Upper lobe of left lung (tissue), 6 donors: Measurements from ENCODE around the gene TERB1. TPM values are rescaled to one million over a fixed set of nuclear protein-coding genes. Genes with fewer than 3 reads are reported as not detected.

Source experiments
- ATAC-seq, 2 donors: fragments of 200-7000 bp; cut with Tn5 transposase; one replicate each; pipeline ENCODE4 v1.9.1; 2022; ENCODE audit warnings: mild to moderate bottlenecking in 2 of 2, moderate library complexity in 2 of 2; ENCODE audit not compliant: low FRiP score in 2 of 2
- DNase-seq, 2 donors: peaks; one replicate each; pipeline ENCODE4 v3.0.0-alpha.2; 2019 to 2020
- H3K27ac ChIP-seq, 4 donors: fragments of 200-600 bp; sonication (generic); one replicate each; pipeline ENCODE4 v1.5.1; 2016 to 2019
- H3K27me3 ChIP-seq, 4 donors: fragments of 200-600 bp; sonication (generic); one replicate each; pipeline ENCODE4 v1.5.1; 2017 to 2019
- H3K36me3 ChIP-seq, 4 donors: fragments of 200-600 bp; sonication (generic); one replicate each; pipeline ENCODE4 v1.5.1; 2016 to 2019
- H3K4me1 ChIP-seq, 4 donors: fragments of 200-600 bp; sonication (generic); one replicate each; pipeline ENCODE4 v1.5.1; 2018 to 2019
- H3K4me3 ChIP-seq, 4 donors: fragments of 200-600 bp; sonication (generic); one replicate each; pipeline ENCODE4 v1.5.1; 2017 to 2019; ENCODE audit warnings: mild to moderate bottlenecking in 2 of 4, moderate library complexity in 1 of 4
- H3K9me3 ChIP-seq, 4 donors: fragments of 200-600 bp; sonication (generic); one replicate each; pipeline ENCODE4 v1.5.1; 2018 to 2019
- EP300 ChIP-seq, 4 donors: sonication (generic); formaldehyde crosslinking; IDR thresholded peaks; one replicate each; pipeline ENCODE4 v1.5.1; 2017; ENCODE audit warnings: antibody characterized with exemption in 4 of 4, control low read depth in 2 of 4
- POLR2A ChIP-seq, 4 donors: fragments of 450-650 bp; IDR thresholded peaks; one replicate each; pipeline ENCODE4 v1.5.1; 2016 to 2017; ENCODE audit warnings: antibody characterized with exemption in 4 of 4, mild to moderate bottlenecking in 2 of 4
- POLR2AphosphoS5 ChIP-seq, 2 donors: sonication (generic); formaldehyde crosslinking; IDR thresholded peaks; one replicate each; pipeline ENCODE4 v1.5.1; 2017; ENCODE audit warnings: antibody characterized with exemption in 2 of 2
- WGBS, 2 donors: methylation state at CpG; one replicate each; pipeline ENCODE4 v1.1.5; 2017 to 2018; 5-methylcytosine and 5-hydroxymethylcytosine counted together
- total RNA-seq, 6 donors: library from RNA; depleted of rRNA in 4 of 6; stranded (reverse); fragments of >200 nt in 4 of 6; gene quantifications; one replicate each; pipeline versions ENCODE4 v1.1.0 to v1.2.1, GENCODE V29; 2016 to 2021
- TF ChIP-seq, protein P1 (sequence below), 6 experiments: fragments of 450-650 bp in 4 of 6; fragments of 200-600 bp in 2 of 6; sonication (generic) in 2 of 6; IDR thresholded peaks; one replicate each; pipeline ENCODE4 v1.5.1; 2016 to 2019; ENCODE audit warnings: antibody characterized with exemption in 6 of 6
- donor health status: DM: no; HTN: no; CAD: no; lungs with moderate emphysema.
- donor health status: DM: no; HTN: yes; CAD: no; lungs with severe emphysema.

The TERB1 gene
- total RNA-seq, 6 donors from 2014 or later = 0.31 to 0.55 TPM; not detected in 4

DNA sequence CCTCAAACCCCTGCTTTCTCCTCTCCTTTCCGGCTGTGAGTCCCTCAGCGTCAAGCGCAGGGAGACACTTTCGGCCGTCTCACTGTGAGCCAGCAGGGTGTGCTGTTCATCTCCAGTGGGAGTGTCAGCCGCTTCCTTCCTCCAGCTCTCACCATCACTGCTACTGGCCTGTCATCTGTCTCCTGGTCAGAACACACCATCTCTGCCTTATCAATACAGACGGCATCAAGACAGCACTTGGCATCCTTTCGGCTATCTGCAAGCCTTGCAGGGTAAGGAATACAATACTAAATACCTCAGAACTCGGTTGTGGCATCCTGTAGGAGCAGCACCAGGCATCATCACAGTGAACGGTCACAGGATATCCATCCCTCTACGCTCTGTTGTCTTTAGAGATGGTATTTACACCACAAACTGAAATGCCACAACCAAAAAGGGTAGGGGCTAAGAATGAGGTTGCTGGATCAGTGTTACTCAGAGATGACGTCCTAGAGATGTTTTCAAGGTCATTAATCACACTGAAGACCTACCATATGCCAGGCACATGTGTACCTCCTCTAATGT lies 84.2 kb downstream of the TERB1 start:
- Histone ChIP-seq H3K27ac (peak overlapping the region in 1 of 4 donors; percentile 51), H3K4me3 (no peak overlapping the region), H3K27me3 (no peaks in the 10 kb centered on the region), H3K9me3 (no peaks in the 10 kb centered on the region), H3K4me1 (peaks cover 0 to 8% (median 3%) of the 10 kb centered on the region in 4 donors), H3K36me3 (peaks cover 0 to 21% (median 5%) of the 10 kb centered on the region in 4 donors)
- DNase-seq (peak in 1 of 2 donors; percentile 31), ATAC-seq (peak in 1 of 2 donors; percentile 77)
- TF ChIP-seq, protein P1, sequence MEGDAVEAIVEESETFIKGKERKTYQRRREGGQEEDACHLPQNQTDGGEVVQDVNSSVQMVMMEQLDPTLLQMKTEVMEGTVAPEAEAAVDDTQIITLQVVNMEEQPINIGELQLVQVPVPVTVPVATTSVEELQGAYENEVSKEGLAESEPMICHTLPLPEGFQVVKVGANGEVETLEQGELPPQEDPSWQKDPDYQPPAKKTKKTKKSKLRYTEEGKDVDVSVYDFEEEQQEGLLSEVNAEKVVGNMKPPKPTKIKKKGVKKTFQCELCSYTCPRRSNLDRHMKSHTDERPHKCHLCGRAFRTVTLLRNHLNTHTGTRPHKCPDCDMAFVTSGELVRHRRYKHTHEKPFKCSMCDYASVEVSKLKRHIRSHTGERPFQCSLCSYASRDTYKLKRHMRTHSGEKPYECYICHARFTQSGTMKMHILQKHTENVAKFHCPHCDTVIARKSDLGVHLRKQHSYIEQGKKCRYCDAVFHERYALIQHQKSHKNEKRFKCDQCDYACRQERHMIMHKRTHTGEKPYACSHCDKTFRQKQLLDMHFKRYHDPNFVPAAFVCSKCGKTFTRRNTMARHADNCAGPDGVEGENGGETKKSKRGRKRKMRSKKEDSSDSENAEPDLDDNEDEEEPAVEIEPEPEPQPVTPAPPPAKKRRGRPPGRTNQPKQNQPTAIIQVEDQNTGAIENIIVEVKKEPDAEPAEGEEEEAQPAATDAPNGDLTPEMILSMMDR (IDR thresholded peaks at IDR 0.05) = peak; percentile 25 to 53 (median 48)
- no peak for TF ChIP-seq POLR2AphosphoS5 (IDR thresholded peaks at IDR 0.05)
- WGBS, 2 donors = 47 to 56% methylated on average over 10 to 12 of the region's 12 CpGs

DNA sequence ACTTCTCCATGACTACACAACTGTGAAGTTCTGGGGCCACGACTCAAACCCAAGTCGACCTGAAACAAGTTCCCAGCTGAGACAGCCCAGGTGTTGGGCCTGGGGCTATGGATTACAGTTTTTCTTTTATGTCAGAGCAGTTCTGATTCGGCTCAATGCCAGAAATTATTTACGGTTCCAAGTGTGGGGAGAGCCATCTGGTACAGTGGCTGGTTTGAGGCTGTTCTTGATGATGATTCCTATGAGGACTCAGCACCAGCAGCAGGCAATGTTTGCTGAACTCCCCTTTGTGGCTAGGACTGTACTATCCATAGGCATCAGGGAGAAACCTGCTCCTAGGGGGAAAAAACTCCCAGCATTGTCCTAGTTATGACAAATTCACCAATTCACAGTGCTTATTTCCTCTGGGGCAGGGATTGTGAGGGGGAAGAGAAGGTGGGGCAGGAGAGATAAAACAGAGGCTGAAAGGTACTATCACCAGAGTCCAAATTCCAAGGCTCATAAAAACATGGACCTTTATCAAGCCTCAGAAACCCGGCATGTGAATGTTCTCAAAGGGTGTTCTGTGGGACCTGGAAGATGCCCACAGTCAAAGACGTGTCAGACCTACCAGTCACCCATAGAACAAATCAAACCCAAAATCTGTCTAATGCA lies 86.6 kb downstream of the TERB1 start:
- Histone ChIP-seq H3K9me3 (no peaks in the 10 kb centered on the region), H3K27me3 (no peaks in the 10 kb centered on the region), H3K4me1 (peaks cover 0 to 8% (median 3%) of the 10 kb centered on the region in 4 donors), H3K4me3 (no peak overlapping the region), H3K36me3 (peaks cover 0 to 8% (median 4%) of the 10 kb centered on the region in 4 donors), H3K27ac (no peak overlapping the region)
- ATAC-seq (no peak), DNase-seq (no peak)
- TF ChIP-seq POLR2AphosphoS5 (IDR thresholded peaks at IDR 0.05) (no peak), EP300 (IDR thresholded peaks at IDR 0.05) (no peak), POLR2A (IDR thresholded peaks at IDR 0.05) (no peak)
- TF ChIP-seq, protein P1 (IDR thresholded peaks at IDR 0.05) = no peak
- 68 to 80% methylated on average over 4 to 6 of the region's 6 CpGs for WGBS, 2 donors

DNA sequence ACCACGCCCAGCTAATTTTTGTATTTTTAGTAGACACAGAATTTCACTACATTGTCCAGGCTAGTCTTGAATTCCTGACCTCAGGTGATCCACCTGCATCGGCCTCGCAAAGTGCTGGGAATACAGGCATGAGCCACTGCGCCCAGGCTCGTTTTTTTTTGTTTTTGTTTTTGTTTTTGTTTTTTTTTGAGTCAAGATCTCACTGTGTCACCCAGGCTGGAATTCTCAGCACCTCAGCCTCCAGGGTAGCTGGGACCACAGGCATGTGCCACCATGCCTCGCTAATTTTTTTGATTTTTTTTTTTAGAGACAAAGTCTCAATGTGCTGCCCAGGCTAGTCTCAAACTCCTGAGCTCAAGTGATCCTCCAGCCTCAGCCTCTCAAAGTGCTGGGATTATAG lies 87.3 kb downstream of the TERB1 start:
- Histone ChIP-seq H3K27ac (no peak overlapping the region), H3K4me1 (peaks cover 0 to 8% (median 3%) of the 10 kb centered on the region in 4 donors), H3K27me3 (no peaks in the 10 kb centered on the region), H3K36me3 (peaks cover 0 to 8% (median 4%) of the 10 kb centered on the region in 4 donors), H3K4me3 (no peak overlapping the region), H3K9me3 (no peaks in the 10 kb centered on the region)
- DNase-seq (no peak), ATAC-seq (no peak)
- TF ChIP-seq POLR2A (IDR thresholded peaks at IDR 0.05) = no peak
- no peak for TF ChIP-seq EP300 (IDR thresholded peaks at IDR 0.05)
- TF ChIP-seq, protein P1 (IDR thresholded peaks at IDR 0.05) = no peak
- WGBS, 2 donors = 88 to 89% methylated on average over 6 of the region's 6 CpGs

DNA sequence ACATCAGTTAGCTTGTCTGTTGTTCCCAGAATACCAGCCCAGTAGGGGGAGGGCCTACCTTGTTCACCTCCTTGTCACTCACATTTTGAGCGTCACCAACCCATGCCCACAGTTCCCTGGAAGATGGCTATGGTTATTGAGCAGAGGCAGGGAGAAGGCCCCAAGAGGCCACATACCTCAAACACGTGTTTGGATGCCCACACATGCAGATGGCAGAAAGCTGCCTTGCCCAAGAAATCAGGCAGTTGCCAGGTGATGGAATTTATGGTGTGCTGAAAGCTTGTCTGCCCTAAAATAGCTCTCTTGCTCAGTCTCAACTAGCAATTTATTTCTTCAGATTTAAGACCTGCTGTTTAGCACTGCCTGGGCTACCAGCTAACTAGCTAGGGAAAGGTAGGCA lies 88.3 kb downstream of the TERB1 start:
- WGBS, 2 donors = 72 to 80% methylated on average over 1 to 2 of the region's 2 CpGs

More for the DNA sequence above, 88.3 kb downstream of the TERB1 start:
- Histone ChIP-seq H3K9me3 (no peaks in the 10 kb centered on the region), H3K4me3 (no peak overlapping the region), H3K36me3 (peaks cover 0 to 3% (median under 1%) of the 10 kb centered on the region in 4 donors), H3K4me1 (peaks cover 0 to 8% (median 0%) of the 10 kb centered on the region in 4 donors), H3K27ac (no peak overlapping the region), H3K27me3 (no peaks in the 10 kb centered on the region)
- ATAC-seq = no peak
- DNase-seq = no peak
- TF ChIP-seq, protein P1 (IDR thresholded peaks at IDR 0.05) = no peak
- TF ChIP-seq POLR2AphosphoS5 (IDR thresholded peaks at IDR 0.05) (no peak), POLR2A (IDR thresholded peaks at IDR 0.05) (no peak), EP300 (IDR thresholded peaks at IDR 0.05) (no peak)
